Stimulated activated CD8-positive, alpha-beta memory T cell treated with anti-CD3 and anti-CD28 coated beads, Interleukin-12 subunit alpha, Interleukin-12 subunit beta, amount 100 ng/mL, for 24 hours (primary cell): ENCODE measurements around the gene ADAR.
"Not testable (repeated sequence)": the region's sequence is repeated elsewhere in the genome, so short reads cannot be mapped to it uniquely, and the experiment has no call there.

Experiments used
- DNase-seq: peaks from one replicate; pipeline ENCODE4 v3.0.0-alpha.2; 2020; ENCODE audit errors: extremely low read depth

ADAR gene, protein sequence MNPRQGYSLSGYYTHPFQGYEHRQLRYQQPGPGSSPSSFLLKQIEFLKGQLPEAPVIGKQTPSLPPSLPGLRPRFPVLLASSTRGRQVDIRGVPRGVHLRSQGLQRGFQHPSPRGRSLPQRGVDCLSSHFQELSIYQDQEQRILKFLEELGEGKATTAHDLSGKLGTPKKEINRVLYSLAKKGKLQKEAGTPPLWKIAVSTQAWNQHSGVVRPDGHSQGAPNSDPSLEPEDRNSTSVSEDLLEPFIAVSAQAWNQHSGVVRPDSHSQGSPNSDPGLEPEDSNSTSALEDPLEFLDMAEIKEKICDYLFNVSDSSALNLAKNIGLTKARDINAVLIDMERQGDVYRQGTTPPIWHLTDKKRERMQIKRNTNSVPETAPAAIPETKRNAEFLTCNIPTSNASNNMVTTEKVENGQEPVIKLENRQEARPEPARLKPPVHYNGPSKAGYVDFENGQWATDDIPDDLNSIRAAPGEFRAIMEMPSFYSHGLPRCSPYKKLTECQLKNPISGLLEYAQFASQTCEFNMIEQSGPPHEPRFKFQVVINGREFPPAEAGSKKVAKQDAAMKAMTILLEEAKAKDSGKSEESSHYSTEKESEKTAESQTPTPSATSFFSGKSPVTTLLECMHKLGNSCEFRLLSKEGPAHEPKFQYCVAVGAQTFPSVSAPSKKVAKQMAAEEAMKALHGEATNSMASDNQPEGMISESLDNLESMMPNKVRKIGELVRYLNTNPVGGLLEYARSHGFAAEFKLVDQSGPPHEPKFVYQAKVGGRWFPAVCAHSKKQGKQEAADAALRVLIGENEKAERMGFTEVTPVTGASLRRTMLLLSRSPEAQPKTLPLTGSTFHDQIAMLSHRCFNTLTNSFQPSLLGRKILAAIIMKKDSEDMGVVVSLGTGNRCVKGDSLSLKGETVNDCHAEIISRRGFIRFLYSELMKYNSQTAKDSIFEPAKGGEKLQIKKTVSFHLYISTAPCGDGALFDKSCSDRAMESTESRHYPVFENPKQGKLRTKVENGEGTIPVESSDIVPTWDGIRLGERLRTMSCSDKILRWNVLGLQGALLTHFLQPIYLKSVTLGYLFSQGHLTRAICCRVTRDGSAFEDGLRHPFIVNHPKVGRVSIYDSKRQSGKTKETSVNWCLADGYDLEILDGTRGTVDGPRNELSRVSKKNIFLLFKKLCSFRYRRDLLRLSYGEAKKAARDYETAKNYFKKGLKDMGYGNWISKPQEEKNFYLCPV

DNA sequence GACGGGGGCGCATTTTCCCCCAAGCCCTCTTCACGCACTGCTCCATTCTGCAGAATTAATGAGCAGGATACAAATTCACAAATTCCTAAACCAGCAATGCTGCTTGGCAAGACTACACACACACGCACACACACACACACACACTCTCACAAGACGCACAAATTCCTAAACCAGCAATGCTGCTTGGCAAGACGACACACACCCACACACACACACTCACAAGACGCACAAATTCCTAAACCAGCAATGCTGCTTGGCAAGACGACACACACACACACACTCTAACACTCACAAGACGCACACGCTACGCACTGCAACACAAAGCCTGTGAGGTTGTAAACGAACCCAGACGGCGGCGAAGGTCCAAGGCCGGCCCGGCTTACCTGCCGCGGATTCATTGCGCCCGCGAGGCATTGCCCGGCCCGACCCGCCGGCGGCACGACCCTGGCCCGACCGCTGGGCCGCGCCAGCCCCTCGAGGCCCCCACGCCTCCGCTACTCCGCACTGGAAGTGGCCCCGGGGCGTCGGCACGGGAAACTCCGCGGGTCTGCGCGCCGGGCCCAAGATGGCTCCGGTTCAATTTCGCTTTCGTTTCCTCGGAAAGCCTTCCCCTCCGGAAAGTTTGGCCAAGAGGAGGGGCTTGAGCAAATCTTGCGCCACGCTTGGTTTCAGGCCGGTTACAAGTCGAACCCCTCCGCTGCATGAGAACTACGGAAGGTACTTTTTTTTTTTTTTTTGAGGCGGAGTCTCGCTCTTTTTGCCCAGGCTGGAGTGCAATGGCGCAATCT lies at the start of gene ADAR:
ADAR (minus strand) TSS at position 578 of the 788 bp plus-strand sequence; CDS start at position 398, 180 bp downstream.
- peak; percentile 78 for DNase-seq

DNA sequence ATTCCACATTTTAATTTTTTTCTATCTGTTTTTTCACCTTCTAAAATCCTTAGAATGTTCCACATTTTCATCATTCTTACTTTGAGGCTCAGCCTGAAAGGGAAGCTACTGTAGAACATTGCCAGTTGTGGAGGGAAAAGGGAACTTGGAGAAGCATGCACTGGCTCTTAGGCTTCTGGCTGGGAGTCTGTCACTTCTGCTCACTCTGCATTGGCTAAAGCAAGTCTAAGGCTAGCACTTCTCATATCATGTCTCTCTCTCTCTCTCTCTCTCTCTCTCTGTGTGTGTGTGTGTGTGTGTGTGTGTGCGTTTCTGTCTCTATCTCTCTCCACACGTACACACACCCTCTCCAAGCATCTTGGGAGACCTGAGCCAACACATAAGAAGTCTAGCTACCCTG lies 49.6 kb upstream of the ADAR start:
- no peak for DNase-seq

DNA sequence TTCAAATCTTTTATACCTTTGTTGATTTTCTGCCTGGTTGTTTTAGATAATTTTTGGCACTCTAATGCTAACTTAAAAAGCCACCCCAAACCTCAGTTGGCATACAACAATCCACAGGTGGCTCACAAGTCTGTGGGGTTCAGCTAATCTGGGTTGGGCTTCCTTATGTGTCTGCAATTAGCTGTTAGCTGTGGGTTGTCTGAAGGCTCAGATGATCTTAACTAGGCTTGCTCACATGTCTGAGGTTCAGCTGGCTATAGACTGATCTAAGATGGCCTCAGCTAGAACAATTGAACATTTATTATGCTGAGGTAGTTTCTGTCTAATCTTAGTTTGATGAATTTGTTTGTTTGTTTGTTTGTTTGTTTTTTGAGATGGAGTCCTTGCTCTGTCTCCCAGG lies 44.9 kb upstream of the ADAR start:
- no peak for DNase-seq

DNA sequence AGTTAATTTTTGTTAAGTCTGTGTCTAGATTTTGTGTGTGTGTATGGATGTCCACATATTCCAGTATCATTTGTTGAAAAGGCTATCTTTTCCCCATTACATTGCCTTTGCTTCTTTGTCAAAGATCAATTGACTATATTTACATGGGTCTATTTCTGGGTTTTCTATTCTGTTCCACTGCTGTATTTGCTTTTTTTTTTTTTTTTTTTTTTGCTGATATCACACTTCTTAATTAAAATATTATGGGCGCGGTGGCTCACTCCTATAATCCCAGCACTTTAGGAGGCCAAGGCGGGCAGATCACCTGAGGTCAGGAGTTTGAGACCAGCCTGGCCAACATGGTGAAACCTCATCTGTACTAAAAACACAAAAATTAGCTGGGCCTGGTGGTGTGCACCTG lies 36.7 kb upstream of the ADAR start:
- DNase-seq, result not testable (repeated sequence)

DNA sequence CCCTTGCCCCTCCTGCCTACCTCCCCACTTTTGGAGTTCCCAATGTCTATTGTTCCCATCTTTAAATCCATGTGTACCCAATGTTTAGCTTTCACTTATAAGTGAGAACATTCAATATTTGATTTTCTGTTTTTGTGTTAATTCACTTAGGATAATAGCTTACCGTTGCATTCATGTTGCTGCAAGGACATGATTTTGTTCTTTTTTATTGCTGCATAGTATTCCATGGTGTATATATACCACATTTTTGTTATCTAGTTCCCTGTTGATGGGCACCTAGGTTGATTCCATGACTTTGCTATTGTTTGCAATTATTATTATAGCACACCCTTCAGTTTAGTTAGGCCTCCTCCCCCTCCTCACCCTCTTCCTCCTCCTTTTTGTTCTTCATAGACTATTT lies 33.5 kb upstream of the ADAR start:
- DNase-seq, result no peak

DNA sequence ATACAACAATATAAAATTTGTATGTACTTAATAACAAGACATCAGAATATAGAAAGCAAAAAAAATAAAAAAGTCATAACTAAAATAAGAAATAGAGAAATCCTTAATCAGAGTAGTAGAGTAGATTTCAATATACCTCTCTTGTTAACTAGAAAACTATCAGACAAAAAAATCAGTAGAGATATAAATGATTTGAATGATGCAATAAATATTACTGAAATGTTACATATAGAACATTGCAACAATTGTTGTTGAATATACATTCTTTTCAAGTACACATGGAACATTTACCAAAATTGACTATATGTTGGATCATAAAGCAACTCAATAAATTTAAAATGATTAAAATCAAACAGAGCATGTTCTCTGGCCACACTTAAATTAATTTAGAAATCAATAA lies 31.9 kb upstream of the ADAR start:
- DNase-seq, result no peak

DNA sequence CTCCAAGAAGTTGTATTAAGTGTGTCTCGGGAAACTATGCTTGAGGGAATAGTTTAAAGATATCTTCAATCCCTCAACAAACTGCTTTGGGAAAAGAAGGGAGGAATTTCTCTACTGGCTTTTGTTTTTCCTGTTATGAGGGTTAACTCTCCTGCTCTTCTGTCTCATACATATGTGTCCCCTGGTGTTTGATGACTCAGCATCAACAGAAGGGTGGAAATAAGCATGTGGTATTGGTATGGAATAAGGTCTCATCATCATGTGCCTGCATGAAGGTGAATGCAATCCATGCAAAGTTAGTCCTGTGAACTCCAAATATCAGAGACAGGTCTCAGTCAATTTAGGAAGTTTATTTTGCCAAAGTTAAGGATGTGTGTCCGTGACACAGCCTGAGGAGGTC lies 27.2 kb upstream of the ADAR start:
- no peak for DNase-seq

DNA sequence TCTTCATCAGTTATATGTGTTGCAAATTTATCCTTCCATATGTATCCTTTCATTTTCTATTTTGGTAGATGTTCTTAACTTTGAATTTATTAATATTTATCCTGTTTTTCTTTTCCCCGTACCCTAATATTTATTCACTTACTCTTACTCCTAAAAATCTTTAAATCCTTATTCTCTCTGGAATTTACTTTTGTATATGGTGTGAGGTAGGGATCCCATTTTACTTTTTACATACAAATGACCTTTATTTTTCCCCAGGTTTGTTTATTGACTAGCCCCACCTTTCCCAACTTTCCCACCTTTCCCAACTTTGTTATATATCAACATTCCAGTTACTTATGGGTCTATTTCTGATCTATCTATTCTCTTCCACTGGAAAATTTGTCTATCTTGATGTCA lies 21.7 kb upstream of the ADAR start:
- DNase-seq, result no peak

DNA sequence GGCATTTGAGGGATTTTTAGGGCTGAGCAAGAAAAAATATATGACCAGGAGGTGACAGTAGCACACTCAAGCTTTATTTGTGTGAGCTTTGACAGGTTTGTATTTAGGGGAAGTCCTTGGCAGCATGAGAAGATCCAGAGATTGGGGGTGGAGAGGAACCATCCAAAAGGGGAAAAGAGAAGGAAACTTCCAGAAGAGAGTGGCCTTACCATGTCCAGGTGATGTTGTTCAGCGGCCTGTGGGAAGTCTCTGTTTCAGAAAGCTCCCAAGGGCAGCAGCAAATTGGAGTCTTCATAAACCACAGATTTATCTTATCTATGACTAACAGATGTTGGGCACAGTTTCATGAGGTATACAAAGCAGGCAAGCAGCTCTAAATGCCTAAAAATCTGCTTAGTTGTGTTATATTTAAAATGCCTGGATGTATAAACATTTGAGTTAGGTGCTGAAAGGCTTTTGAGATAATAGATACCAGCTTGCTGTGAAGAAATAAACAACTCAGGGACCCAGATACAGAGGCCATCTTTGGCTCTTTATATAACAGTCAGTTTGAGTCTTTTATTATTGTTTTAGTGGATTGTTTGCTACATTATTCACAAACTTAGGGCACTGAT lies 21.2 kb upstream of the ADAR start:
- no peak for DNase-seq

DNA sequence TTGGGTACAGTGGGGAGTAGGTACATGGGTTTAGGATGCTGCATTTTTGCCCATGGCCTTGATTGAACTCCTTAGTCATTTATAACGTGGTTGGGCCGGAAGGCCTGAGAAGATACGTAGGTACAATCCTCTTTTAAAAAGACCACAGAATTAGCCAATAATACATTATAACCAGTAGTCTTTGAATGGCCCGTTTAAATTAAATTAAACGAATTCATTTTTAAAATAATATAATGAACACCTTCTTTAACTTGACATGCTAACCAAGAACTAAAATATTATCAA lies 20.1 kb upstream of the ADAR start:
- DNase-seq, result no peak

DNA sequence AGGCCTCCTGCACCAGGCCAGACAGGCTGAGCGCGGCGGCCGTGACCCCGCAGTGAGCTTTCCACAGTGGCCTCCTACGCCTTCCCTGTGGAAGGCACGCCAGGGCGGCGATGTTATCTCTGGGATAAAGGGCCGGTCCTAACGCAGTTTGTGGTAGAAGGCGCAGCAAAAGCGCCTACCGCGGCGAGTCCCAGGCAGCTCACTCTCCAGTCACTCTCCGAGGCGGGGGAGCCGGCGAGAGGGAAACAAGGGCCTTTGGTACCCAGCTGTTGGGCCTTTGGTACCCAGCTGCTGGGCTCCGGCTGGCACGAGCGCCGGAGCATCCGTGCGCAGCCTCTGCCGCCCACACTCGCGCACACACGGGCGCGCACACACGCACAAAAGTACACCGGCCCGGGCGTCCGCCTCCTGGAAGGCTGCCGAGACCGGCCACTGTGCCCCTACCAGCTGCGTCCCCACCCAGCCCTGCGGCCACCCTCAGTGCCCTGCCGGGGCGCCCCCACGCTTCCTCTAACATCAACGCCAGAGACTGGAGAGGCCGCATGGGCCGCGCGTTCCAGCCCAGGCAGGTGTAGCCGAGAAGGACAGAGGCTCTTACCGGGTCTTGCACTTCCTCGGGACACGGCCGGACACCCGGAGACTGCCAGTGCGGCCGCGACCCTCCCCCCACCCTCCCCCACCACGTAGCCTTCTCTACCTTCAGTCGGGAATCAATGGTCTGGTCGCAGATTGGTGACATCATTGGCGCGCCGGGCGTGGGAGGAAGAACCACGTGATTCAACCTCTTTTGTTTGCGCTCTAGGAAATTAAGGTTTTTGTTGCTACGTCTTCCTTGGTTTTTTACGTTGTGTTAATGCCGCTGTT lies 19.5 kb upstream of the ADAR start:
- DNase-seq, result peak; percentile 70

DNA sequence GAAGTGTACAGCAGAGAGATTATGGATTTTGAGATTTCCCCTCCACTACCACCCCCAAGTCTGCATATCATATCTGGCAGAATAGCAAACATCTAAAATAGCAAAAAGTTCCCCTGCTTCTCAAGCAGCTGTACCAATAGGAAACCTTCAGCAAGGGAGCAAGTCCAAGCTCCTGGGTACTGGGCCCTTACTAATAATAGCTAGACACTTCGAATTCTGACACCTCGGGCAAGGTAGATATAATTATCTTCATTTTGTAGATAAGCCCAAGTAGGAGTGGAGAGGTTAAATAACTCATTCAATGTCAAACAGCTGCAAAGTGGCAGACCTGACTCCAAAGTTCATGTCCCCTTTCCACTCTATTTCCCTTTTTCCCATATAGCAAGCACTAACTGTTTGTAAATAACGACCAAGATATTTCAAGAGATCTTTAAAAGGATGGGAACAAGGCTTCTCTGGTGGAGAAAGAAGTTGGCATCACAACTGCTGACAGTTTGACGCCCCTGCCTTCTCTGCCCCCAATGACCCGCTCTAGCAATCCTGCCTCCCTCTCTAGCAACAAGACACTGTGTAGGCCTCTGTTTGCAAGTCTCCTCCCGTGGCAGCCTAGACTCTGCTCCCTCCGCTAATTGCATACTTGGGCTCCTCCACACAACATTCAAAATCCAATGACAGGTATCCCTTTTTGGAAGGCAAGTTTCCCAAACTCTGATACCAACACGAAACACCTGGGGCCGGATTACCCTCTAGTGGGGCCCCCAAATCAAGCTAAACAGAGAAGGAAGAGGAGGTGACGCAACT lies 18.7 kb upstream of the ADAR start:
- no peak for DNase-seq

DNA sequence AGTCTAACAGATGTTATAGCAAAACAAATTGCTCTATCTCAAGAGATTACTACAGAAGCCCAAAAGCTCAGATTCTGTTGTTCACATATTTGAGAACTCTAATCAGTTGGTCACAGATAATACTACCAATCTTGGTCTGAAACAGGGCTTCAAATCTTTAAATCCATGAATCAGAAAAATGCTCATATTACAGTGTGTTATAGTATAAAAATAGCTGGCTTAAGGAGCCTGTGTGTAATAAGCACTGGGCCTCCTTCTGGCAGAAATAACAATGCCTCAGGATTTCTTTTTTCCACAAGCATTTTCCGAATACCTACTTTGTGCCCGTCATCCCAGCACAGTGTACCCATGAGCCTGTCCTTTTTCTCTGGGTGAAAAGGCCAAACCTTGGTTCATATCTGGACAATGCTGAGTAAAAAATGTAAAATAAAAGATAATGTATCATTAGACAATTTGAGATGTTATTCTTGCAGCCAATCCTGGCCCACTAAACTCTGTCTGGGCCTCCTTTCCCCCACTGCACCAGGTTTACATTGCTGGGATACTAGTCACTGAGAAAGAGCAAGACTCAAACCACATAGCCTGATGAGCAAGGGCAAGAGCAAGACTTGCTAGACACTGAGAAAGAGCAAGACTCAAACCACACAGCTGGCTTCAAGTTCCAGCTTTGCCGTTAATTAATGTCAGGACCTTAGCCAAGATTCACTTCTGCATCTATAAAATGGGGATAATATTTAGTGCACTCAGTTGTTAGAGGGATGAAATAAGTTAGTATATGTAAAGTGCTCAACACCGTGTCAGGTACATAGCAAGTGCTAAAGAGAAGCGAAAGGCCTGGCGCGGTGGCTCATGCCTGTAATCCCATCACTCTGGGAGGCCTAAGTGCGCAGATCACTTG lies 17.0 kb upstream of the ADAR start:
- DNase-seq, result no peak

DNA sequence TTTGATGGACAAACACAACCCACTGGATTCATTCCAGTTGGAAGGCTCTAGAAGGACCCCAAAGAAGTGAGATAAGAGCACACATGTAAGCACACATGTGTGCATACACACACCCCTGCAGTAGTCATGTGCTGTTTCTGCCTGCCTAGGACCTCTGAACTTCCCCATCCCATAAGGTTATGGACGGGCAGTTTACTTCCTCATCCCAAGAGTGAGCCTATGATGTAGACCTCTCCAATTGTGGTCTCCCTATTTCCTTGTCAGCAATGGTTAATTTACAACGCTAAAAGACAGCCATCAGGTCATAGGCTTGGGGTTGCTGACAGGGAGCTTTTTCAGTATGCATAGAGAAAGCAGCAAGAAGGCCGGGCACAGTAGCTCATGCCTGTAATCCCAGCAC lies 15.4 kb upstream of the ADAR start:
- no peak for DNase-seq

DNA sequence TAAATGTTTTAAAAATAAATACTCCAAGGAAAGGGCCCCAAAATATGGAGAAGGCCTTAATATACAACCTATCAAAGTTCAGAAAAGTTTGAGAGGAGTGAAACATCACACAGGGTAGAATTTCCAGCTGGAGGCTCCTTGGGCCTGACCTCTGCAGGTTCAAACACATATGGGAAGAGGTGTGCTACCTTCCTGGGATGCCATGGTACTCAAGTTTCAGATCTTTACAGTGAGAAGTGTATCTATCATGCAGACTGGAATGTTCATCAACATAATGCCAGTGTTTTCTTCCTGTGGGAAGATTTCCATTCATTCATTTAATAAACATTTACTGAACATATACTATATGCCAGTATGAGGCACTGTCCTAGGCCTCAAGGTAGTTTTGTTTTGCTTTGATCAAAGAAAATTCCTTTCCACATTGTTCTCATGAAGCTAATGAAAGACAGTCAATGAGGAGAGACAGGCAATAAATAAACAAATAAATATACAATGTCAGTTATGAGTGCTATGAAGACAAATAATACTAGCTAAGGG lies 14.6 kb upstream of the ADAR start:
- no peak for DNase-seq

DNA sequence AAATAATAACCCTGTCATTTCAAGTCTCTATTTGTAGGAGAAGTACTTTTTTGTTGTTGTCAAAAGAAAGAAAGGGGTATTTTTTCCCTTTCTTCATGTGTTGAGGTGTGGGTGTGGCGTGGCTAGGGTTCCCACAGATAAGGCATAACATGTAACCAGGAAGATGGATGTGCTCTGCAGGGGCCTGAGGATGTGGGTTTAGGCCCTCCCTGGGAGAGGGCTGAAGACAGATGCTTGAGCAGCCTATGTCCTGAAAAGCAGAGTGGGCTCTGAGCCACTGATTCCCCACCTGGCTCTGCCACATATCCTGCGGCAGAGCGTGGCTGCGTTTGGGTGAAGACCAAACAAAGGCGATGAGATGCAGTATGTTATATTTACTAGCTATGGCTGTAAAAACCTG lies 13.9 kb upstream of the ADAR start:
- no peak for DNase-seq

DNA sequence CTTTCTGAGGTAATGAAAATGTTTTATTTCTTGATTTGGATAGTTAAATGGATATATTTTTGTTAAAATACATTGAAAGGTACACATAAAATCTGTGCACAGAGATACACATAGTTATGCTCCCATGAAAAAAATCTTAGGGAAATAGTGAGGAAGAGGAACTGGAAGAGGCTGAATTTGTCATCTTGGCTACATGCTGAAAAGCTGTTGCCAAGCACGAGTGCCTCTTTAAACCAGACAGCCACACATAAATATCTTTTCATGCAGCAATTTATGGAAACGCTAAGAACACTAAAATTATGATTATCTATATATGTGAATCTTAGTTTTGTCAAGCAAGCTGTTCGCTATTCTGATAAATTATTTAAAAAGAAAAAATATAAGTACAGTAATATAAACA lies 12.8 kb upstream of the ADAR start:
- DNase-seq, result no peak
